Astrocyte of the cerebellum (primary cell): ENCODE measurements around the gene CBX2.

ENCODE experiments used
- DNase-seq: peaks from one replicate; pipeline ENCODE4 v3.0.0-alpha.2; 2011; ENCODE audit warnings: low read depth
- H3K4me3 ChIP-seq: 2 replicates; pipeline ENCODE4 v1.5.1; 2011; ENCODE audit warnings: mild to moderate bottlenecking, low read depth, low read length, moderate library complexity
- CTCF ChIP-seq: IDR thresholded peaks from 2 replicates; pipeline ENCODE4 v1.5.1; 2012; ENCODE audit warnings: low read length, low read depth, moderate library complexity, mild to moderate bottlenecking; ENCODE audit errors: missing control alignments
- in situ Hi-C: cut with HindIII; loops from 2 replicates; pipeline ENCODE4 v1.10.0; 2017; ENCODE audit warnings: low sequenced_read_pairs

The CBX2 gene

GRCh38 chr17:79789943-79790804, 12.2 kb downstream of the CBX2 start:
- no peak overlapping the region for H3K4me3 ChIP-seq
- TF ChIP-seq CTCF = peak; percentile 63
- DNase-seq = no peak
- in situ Hi-C loops = no loop called here

- in situ Hi-C loops = no loop called here
- no peak overlapping the region for H3K4me3 ChIP-seq
- no peak for TF ChIP-seq CTCF
- no peak for DNase-seq
Observed at GRCh38 chr17:79790805-79791734, 13.1 kb downstream of the CBX2 start.

- DNase-seq = no peak
- no peak for TF ChIP-seq CTCF
- in situ Hi-C loops = no loop called here
- no peak overlapping the region for H3K4me3 ChIP-seq
Observed at GRCh38 chr17:79791735-79792161, 13.8 kb downstream of the CBX2 start.

- H3K4me3 ChIP-seq = peak overlapping the region; percentile 36
- in situ Hi-C loops = no loop called here
- DNase-seq = no peak
- no peak for TF ChIP-seq CTCF
Observed at GRCh38 chr17:79792341-79792871, 14.5 kb downstream of the CBX2 start.

GRCh38 chr17:79792984-79793923, 15.3 kb downstream of the CBX2 start:
- in situ Hi-C loops = no loop called here
- TF ChIP-seq CTCF = no peak
- peak overlapping the region; percentile 36 for H3K4me3 ChIP-seq
- no peak for DNase-seq

- H3K4me3 ChIP-seq = no peak overlapping the region
- TF ChIP-seq CTCF = no peak
- no peak for DNase-seq
- in situ Hi-C loops = no loop called here
Observed at GRCh38 chr17:79793924-79794304, 16.0 kb downstream of the CBX2 start.
